Neuronal stem cell (in vitro differentiated cells): ENCODE data around the gene WNT7A.

Experiments
- DNase-seq: peaks from one replicate; pipeline ENCODE4 v3.0.0-alpha.2; 2013; ENCODE audit warnings: low spot score
- H2AFZ ChIP-seq: one replicate; pipeline ENCODE4 v1.6.1; 2013; ENCODE audit warnings: mild to moderate bottlenecking, low read length, inconsistent platforms
- H2AK5ac ChIP-seq: 2 replicates; pipeline ENCODE4 v1.6.1; 2013; ENCODE audit warnings: low read depth, mild to moderate bottlenecking, inconsistent platforms, low read length, moderate library complexity, mixed read lengths
- H2BK120ac ChIP-seq: 2 replicates; pipeline ENCODE4 v1.6.1; 2013; ENCODE audit warnings: low read depth, mild to moderate bottlenecking, inconsistent platforms, low read length, moderate library complexity, mixed read lengths
- H2BK12ac ChIP-seq: one replicate; pipeline ENCODE4 v1.6.1; 2013; ENCODE audit warnings: low read length, inconsistent platforms
- H2BK15ac ChIP-seq: 2 replicates; pipeline ENCODE4 v1.6.1; 2013; ENCODE audit warnings: mild to moderate bottlenecking, low read length, inconsistent platforms, mixed read lengths
- H2BK5ac ChIP-seq: one replicate; pipeline ENCODE4 v1.6.1; 2013; ENCODE audit warnings: inconsistent platforms, mild to moderate bottlenecking, low read length, moderate library complexity
- H3K14ac ChIP-seq: one replicate; pipeline ENCODE4 v1.6.1; 2013; ENCODE audit warnings: low read length, inconsistent platforms
- H3K18ac ChIP-seq: 2 replicates; pipeline ENCODE4 v1.6.1; 2013; ENCODE audit warnings: low read length, inconsistent platforms
- H3K23ac ChIP-seq: 2 replicates; pipeline ENCODE4 v1.6.1; 2013; ENCODE audit warnings: low read depth, mild to moderate bottlenecking, mixed read lengths, low read length, inconsistent platforms; ENCODE audit not compliant: poor library complexity
- H3K27ac ChIP-seq: replicated peaks from 3 replicates; pipeline ENCODE4 v1.5.1; 2013; ENCODE audit warnings: low read length, inconsistent platforms
- H3K27me3 ChIP-seq, 3 experiments: 2 replicates each; pipeline ENCODE4 v1.6.1; 2013; ENCODE audit warnings: low read length in 3 of 3, mild to moderate bottlenecking in 2 of 3, inconsistent platforms in 1 of 3, low read depth in 1 of 3, mixed read lengths in 1 of 3, moderate library complexity in 1 of 3; ENCODE audit not compliant: control insufficient read depth in 3 of 3, insufficient read depth in 3 of 3
- H3K36me3 ChIP-seq, 2 donors: replicated peaks in 1 of 2; 2 replicates each; pipeline ENCODE4 v1.6.1; 2013; ENCODE audit warnings: low read length in 2 of 2; ENCODE audit not compliant: control insufficient read depth in 2 of 2, insufficient read depth in 2 of 2
- H3K4ac ChIP-seq: 2 replicates; pipeline ENCODE4 v1.6.1; 2013; ENCODE audit warnings: inconsistent platforms, mild to moderate bottlenecking, low read length, moderate library complexity
- H3K4me1 ChIP-seq, 2 donors: 1 replicate in 1 of 2; 2 replicates in 1 of 2; pipeline ENCODE4 v1.6.1; 2013; ENCODE audit warnings: low read length in 2 of 2, low read depth in 1 of 2; ENCODE audit not compliant: control insufficient read depth in 2 of 2, insufficient read depth in 1 of 2
- H3K4me2 ChIP-seq: one replicate; pipeline ENCODE4 v1.6.1; 2013; ENCODE audit warnings: mild to moderate bottlenecking, low read length, inconsistent platforms; ENCODE audit not compliant: insufficient read depth, poor library complexity, severe bottlenecking
- H3K4me3 ChIP-seq, 2 donors: 2 replicates each; pipeline ENCODE4 v1.5.1; 2013; ENCODE audit warnings: low read length in 2 of 2, mild to moderate bottlenecking in 2 of 2, inconsistent platforms in 1 of 2, moderate library complexity in 1 of 2
- H3K79me1 ChIP-seq: one replicate; pipeline ENCODE4 v1.6.1; 2013; ENCODE audit warnings: low read depth, mild to moderate bottlenecking, inconsistent platforms, low read length, moderate library complexity
- H3K9ac ChIP-seq: one replicate; pipeline ENCODE4 v1.6.1; 2013; ENCODE audit warnings: mild to moderate bottlenecking, low read depth, low read length, inconsistent platforms; ENCODE audit not compliant: poor library complexity
- H3K9me3 ChIP-seq, 2 donors: replicated peaks in 1 of 2; 2 replicates each; pipeline versions ENCODE3 to v1.6.1; 2013; ENCODE audit warnings: low read length in 2 of 2, mild to moderate bottlenecking in 2 of 2, inconsistent platforms in 1 of 2, low read depth in 1 of 2, mixed read lengths in 1 of 2, moderate library complexity in 1 of 2; ENCODE audit not compliant: control insufficient read depth in 2 of 2, insufficient read depth in 1 of 2
- H4K8ac ChIP-seq: one replicate; pipeline ENCODE4 v1.6.1; 2013; ENCODE audit warnings: low read depth, mild to moderate bottlenecking, inconsistent platforms, low read length, moderate library complexity
- H4K91ac ChIP-seq: one replicate; pipeline ENCODE4 v1.6.1; 2013; ENCODE audit warnings: low read length, low read depth, mild to moderate bottlenecking, inconsistent platforms; ENCODE audit not compliant: poor library complexity
- WGBS, 2 donors: extraction: QIAGEN DNeasy Blood & Tissue Kit; methylation state at CpG; one replicate each; pipeline ENCODE4 v1.1.7; 2013; ENCODE audit warnings: missing lambda C conversion rate in 2 of 2, mixed read lengths in 1 of 2; ENCODE audit not compliant: insufficient read length in 2 of 2, insufficient replicate concordance in 1 of 2; ENCODE audit errors: extremely low coverage in 2 of 2; 5-methylcytosine and 5-hydroxymethylcytosine counted together

WNT7A gene

DNA sequence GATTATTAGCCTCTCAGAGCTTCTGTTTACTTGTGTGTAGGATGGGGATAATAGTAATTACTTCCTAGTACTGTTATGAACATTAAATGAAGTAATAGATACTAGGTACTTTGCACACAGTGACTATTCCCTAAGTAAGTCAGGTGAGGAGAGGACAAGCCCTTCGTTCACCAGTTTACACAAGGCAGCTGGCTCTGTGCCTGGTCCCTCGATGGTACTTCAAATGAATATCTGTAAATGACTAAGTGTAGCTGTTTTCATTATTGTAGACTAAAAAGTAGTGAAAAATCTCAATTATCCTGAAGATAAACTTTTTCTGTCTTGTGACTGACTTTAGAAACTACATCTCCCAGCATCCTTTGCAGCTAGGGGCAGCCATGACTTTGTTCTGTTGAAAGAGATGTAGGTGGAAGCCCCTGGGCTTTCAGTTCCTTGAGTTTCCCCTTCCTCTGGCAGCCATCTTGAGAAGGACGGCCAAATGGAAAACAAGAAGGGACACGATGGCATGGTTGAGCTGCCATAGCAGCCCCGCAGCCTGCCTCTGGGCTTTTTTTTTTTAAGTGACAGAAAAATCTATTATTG is 11.7 kb upstream of the WNT7A start:
- H2AK5ac ChIP-seq = no peak overlapping the region
- H3K9me3 ChIP-seq = peaks cover 0 to 12% of the 10 kb centered on the region in 2 donors
- H4K8ac ChIP-seq = no peak overlapping the region
- H3K23ac ChIP-seq = no peak overlapping the region
- H3K4me1 ChIP-seq = peaks cover 4 to 9% of the 10 kb centered on the region in 2 donors
- no peak overlapping the region for H3K27ac ChIP-seq
- no peaks in the 10 kb centered on the region for H3K36me3 ChIP-seq
- no peak overlapping the region for H2BK5ac ChIP-seq
- H4K91ac ChIP-seq = no peak overlapping the region
- H3K4me3 ChIP-seq = no peak overlapping the region
- WGBS, 2 donors = no CpG with 5 or more reads among the region's 5 CpGs
- peak overlapping the region; percentile 83 for H2AFZ ChIP-seq
- H3K79me1 ChIP-seq = no peaks in the 10 kb centered on the region
- H2BK12ac ChIP-seq = no peak overlapping the region
- no peak overlapping the region for H3K18ac ChIP-seq
- peaks cover 0 to 53% (median 21%) of the 10 kb centered on the region in 3 experiments for H3K27me3 ChIP-seq
- H3K14ac ChIP-seq = no peak overlapping the region
- H3K4ac ChIP-seq = no peak overlapping the region
- no peak overlapping the region for H2BK15ac ChIP-seq
- no peak overlapping the region for H3K4me2 ChIP-seq
- no peak for DNase-seq
- no peak overlapping the region for H2BK120ac ChIP-seq
- H3K9ac ChIP-seq = no peak overlapping the region

- Histone ChIP-seq H3K9ac (no peak overlapping the region), H3K27ac (no peak overlapping the region), H3K79me1 (no peaks in the 10 kb centered on the region), H2AK5ac (no peak overlapping the region), H3K4ac (no peak overlapping the region), H3K23ac (no peak overlapping the region), H3K14ac (no peak overlapping the region), H4K91ac (no peak overlapping the region), H2BK12ac (no peak overlapping the region), H3K36me3 (no peaks in the 10 kb centered on the region), H2BK5ac (no peak overlapping the region), H2BK120ac (no peak overlapping the region), H3K4me2 (no peak overlapping the region), H2AFZ (no peak overlapping the region), H3K18ac (no peak overlapping the region), H3K9me3 (peaks cover 0 to 12% of the 10 kb centered on the region in 2 donors), H3K27me3 (peaks cover 0 to 50% (median 18%) of the 10 kb centered on the region in 3 experiments), H3K4me3 (peak overlapping the region in 1 of 2 donors; percentile 23), H4K8ac (no peak overlapping the region), H3K4me1 (peaks cover 3 to 7% of the 10 kb centered on the region in 2 donors), H2BK15ac (no peak overlapping the region)
- no peak for DNase-seq
These were observed 11.1 kb upstream of the WNT7A start for GRCh38 chr3:13891017-13891392.

- H3K27me3 ChIP-seq = peaks cover 0 to 45% (median 15%) of the 10 kb centered on the region in 3 experiments
- no peak overlapping the region for H4K91ac ChIP-seq
- peak overlapping the region in 1 of 2 donors; percentile 23 for H3K4me3 ChIP-seq
- no peak overlapping the region for H3K4me2 ChIP-seq
- H4K8ac ChIP-seq = no peak overlapping the region
- H3K9ac ChIP-seq = peak overlapping the region; percentile 27
- H3K27ac ChIP-seq = no peak overlapping the region
- H2BK5ac ChIP-seq = no peak overlapping the region
- H3K23ac ChIP-seq = no peak overlapping the region
- H3K36me3 ChIP-seq = no peaks in the 10 kb centered on the region
- peak overlapping the region; percentile 15 for H2AFZ ChIP-seq
- H2BK12ac ChIP-seq = no peak overlapping the region
- no peaks in the 10 kb centered on the region for H3K79me1 ChIP-seq
- H3K18ac ChIP-seq = no peak overlapping the region
- H2BK120ac ChIP-seq = no peak overlapping the region
- no peak overlapping the region for H2BK15ac ChIP-seq
- no peak overlapping the region for H3K4ac ChIP-seq
- H3K14ac ChIP-seq = no peak overlapping the region
- no peak overlapping the region for H2AK5ac ChIP-seq
- no CpG with 5 or more reads among the region's 13 CpGs for WGBS, 2 donors
- peaks cover 0 to 12% of the 10 kb centered on the region in 2 donors for H3K9me3 ChIP-seq
- peaks cover 0 to 7% of the 10 kb centered on the region in 2 donors for H3K4me1 ChIP-seq
- no peak for DNase-seq
These were observed 10.6 kb upstream of the WNT7A start for GRCh38 chr3:13890377-13891016.

GRCh38 chr3:13888576-13888975 is 8.7 kb upstream of the WNT7A start:
- H3K9ac ChIP-seq = no peak overlapping the region
- H3K36me3 ChIP-seq = no peaks in the 10 kb centered on the region
- DNase-seq = no peak
- H3K14ac ChIP-seq = no peak overlapping the region
- no peak overlapping the region for H2BK12ac ChIP-seq
- H3K4me3 ChIP-seq = no peak overlapping the region
- H3K23ac ChIP-seq = no peak overlapping the region
- no peak overlapping the region for H3K4me2 ChIP-seq
- no peak overlapping the region for H4K91ac ChIP-seq
- no peak overlapping the region for H2BK5ac ChIP-seq
- H3K9me3 ChIP-seq = peaks cover 0 to 2% of the 10 kb centered on the region in 2 donors
- no peak overlapping the region for H2BK120ac ChIP-seq
- H4K8ac ChIP-seq = no peak overlapping the region
- H3K27ac ChIP-seq = no peak overlapping the region
- H3K27me3 ChIP-seq = peaks cover 0 to 39% (median 8%) of the 10 kb centered on the region in 3 experiments
- no peaks in the 10 kb centered on the region for H3K4me1 ChIP-seq
- no peak overlapping the region for H3K18ac ChIP-seq
- H2BK15ac ChIP-seq = no peak overlapping the region
- WGBS, 2 donors = no CpG with 5 or more reads among the region's 1 CpG
- no peak overlapping the region for H2AFZ ChIP-seq
- no peak overlapping the region for H3K4ac ChIP-seq
- no peaks in the 10 kb centered on the region for H3K79me1 ChIP-seq
- H2AK5ac ChIP-seq = no peak overlapping the region
